NCI-H2081 treated with DMSO at 0.1 percent for 48 hours (cell line): Measurements from ENCODE around the gene SLC6A9.

ENCODE experiments used
- DNase-seq: peaks from one replicate; lab custom pipeline; 2025; lab: John Stamatoyannopoulos, UW

The SLC6A9 gene

DNA sequence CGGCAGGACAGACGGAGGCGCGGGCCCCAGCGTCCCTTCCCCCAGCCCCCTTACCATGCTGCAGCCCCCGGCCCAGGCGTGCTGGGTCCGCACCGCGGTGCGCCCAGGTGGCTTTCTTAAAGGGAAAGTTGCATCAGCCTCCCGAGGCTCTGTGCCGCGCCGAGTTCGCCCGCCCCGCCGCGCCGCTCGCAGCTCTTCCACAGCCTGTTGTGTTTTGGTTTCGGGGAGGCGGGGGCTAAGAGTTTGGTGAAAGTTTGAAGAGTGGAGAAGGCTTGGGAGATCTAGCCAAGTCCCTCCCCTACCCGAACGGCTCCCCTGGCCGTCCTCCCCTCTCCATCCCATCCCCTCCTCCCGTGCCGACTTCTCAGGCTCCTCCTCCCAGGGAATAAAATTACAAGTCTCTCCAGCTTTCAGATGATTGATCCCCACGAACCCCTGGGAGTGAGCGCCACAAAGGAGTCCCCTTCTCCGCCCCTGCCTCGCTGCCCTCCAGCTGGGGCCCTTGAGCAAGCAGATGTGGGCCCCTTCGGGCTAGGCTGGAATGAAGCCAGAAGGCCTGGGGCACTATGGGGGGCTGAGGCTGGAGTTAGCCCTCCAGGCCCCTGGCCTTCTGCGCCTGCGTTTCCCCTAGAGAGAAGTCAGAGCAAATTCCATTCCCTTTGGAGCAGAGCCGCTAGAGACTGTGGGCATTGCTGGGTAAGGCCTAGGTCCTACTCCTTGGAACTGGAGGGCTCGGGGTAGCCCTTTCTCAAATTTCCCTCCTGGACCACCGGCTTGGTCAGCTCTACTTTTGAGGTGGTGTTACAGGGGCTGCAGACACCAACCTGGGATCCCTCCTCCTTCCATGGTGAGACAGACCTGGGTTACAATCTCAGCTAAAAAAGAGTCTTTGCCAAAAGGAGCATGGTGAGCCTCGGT, at the start of gene SLC6A9:
SLC6A9 (minus strand) TSS at position 211 of the 918 bp plus-strand sequence. CDS start 7,185 bp downstream, outside the sequence.
- no peak for DNase-seq

DNA sequence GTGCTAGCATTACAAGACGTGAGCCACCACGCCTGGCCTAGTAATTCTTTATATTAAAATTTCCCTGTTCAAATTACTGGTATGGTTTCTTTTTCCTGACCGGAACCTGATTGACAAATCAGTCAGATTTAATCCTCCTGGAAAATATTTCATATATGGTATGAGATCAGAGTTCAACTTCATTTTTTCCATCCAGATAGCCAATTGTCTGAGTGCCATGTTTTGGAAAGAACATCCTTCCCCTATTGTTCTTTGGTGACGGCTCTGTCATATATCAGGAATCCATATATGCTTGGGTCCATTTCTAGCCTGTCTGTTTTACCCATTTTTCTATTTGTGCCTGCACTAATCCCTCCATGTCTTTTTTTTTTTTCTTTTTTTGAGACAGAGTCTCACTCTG, 48.3 kb upstream of the SLC6A9 start:
- DNase-seq: no peak

DNA sequence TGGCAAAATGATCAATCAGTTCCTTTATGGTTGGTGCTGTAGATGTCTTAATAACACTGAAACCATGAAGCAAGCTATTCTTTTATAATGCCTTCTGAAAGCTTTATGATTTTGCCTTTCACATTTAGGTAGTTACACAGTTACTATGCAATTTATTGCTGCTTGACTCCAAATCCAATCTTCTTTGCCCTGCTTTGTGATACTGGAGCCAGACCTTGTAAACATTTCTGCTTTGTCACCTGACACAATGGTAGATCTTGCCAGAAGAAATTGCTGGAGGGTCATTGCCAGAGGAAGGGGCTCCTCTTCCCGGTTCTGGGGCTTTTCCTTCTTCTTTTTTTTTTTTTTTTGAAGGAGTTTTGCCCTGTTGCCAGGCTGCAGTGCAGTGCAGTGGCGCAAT, 46.8 kb upstream of the SLC6A9 start:
- no peak for DNase-seq

DNA sequence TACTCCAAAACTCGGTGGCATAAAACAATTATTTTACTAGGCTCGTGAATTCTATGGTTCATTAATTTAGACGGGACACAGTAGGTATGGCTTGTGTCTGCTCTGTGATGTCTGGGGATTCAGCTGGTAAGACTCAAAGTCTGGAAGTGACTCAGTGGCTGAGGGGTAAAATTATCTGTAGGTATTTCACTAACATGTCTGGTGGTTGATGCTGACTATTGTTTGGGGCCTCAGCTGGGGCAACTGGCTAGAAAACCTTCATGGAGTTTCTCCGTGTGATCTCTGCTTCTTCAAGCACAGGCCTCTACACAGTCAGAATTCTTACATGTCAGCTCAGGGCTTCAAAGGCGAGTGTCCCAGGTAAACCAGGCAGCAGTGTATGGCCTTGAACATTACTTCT, 46.2 kb upstream of the SLC6A9 start:
- no peak for DNase-seq

DNA sequence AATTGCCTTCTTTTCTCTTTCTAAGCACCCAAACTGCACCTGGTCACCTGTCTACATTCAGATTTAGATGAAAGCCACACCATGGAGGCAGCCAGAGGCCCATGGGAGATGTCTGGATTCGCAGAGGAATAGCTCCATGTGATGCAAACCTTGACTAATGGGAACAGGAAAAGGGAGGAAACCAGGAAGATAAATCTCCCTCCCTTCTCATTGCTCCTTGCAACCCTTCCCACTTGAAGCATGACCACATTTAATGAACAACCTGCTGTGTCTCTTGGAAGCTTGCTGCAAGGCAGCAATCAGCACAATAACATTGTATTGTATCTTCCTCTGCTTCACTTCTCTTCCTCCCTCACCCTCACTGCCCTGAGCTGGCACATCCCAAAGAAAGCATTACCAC, 44.8 kb upstream of the SLC6A9 start:
- DNase-seq: no peak

DNA sequence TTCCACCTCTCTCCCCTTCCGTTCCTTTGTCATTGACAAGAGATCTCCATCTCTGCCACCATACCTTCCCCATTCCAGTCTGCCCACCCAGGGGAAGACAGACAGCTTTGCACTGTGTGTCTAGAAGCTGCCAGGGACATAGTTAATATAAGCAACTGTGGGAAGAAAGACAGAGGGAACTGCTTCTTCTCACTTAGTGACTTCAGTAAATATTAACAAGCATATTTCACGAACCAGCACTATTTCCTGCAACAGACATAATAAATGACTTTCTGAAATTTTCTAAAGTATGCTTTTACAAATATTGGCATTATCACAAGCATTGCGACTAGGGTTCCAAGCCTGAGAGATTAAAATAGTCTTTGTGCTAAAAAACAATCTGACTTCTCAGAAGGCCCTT, 43.2 kb upstream of the SLC6A9 start:
- no peak for DNase-seq

DNA sequence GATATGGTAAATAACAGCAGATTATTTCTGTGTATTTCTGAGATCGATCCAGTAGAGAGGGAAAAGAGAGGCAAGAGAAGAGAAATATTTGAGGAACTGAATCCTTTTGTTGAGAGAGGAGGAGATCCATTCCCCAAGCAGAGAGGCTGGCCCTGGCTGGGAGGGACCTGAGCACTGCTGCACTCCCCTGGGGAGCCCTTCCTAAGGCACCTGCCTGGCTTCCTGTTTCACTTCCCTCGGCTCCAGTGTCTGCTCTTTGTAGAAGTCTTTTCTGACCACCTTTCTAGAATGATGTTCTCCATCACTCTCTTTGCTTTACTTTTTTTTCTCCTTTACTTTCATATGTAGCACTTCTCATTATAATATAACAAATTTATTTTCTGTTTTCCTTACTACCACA, 42.3 kb upstream of the SLC6A9 start:
- DNase-seq: no peak

DNA sequence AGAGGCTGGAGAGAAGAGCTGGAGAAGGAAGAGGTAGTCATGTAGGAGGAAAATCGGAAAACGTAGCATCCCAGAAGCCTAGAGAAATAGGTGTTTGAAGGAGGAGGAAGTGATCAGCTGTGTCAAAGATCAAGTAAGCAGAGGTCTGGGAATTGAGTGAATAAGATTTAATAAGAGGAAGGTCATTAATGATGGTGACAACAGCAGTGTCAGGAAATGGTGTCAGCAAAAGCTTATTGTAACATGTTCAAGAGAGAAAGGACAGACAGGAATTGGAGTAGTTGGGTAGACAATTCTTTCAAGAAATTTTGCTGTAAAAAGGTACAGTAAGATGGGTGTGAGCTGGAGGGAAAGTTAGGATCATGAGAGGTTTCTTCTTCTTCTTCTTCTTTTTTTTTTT, 41.6 kb upstream of the SLC6A9 start:
- no peak for DNase-seq

DNA sequence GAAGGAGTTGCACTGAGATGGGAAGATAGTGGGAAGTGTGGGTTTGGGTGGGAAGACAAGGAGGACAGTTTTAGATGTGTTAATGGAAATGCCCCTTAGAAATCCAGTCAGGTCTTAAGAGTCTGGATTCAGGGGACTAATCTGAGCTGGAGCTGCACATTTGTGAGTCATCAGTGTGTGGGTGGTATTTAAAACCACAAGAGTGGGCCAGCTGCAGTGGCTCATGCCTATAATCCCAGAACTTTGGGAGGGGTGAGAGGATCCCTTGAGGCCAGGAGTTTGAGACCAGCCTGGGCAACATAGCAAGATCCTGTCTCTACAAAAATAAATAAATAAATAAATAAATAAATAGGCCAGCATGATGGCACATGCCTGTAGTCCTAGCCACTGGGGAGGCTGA, 40.9 kb upstream of the SLC6A9 start:
- no peak for DNase-seq

DNA sequence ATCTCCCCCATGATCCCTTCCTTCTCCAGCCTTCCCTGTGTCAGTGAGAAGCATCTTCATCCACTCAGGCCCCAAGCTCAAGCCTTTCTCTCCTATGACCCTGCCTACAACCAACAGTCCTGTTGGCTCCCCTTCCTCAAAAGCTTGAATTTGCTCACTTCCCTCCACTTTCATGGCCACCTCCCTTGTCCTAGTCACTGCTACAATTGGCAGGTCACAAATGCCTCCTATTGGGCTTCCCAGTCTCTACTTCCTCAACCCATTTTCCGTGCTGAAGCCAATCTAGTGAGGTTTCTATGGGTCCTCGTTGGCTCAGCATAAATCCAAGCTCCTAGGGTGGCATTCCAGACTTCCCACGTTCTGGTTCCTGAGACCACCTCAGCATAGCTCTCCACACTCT, 40.2 kb upstream of the SLC6A9 start:
- DNase-seq: no peak

DNA sequence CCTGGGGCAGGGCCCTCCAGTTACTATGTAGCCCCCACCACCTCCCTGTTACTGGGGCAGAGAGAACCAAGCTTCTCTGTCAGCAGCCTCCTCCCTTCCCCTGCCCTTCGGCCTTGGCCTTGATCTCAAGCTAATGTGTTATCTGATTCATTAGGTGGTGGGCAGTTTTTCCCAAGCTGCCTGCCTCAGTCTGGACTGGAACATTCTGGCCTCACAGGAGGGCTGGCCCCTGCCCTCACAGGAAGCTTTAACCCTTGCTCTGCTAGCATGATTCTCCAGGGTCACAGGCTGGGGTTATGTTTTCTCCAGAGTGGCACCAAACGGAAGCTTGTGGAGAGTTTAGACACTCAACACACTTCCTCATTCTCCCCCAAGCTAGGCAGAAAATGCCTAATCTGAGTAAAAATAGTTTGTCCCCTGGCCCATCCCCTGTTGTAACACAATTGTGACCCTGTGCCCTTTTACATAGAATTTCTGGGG, 37.2 kb upstream of the SLC6A9 start:
- no peak for DNase-seq

DNA sequence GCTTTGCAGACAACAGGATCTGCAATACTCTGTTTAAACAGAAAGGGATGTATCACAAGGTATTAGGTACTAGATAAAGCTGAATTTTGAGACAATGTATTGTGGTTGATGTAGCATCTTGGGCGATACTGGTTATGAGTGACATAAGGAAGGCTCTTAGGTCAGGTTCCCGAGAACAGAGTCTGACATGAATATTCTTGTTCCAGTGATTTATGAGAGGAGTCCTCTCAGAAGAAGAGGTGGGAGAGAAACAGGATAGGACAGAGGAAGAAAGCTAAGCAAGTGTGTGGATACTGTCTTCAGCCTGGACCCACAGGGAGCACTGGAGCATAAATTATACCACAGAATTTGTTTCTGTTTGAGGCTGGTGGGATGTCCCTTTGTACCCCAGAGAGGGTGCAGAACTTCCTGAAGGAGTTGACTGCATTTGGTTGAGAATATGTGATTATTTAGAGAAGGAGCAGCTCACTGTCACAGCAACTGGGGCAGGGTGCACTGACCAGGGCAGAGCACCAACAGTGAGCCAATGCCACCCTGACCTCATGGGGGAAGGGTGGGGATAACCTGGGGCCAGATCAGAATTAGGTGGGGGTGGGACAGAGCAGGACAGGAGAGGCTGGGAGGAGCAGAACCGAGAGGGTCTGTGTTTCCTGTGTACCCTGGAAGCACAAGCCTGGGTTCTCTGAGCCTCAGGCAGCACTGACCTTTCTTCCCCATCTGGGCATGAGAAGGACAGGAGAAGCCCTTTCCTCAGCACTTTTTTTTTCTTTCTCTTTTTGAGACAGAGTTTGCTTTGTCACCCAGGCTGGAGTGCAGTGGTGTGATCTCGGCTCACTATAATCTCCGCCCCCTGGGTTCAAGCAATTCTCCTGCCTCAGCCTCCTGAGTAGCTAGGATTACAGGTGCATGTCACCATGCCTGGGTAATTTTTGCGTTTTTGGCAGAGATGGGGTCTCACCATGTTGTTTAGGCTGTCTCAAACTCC, 36.3 kb upstream of the SLC6A9 start:
- DNase-seq: no peak

DNA sequence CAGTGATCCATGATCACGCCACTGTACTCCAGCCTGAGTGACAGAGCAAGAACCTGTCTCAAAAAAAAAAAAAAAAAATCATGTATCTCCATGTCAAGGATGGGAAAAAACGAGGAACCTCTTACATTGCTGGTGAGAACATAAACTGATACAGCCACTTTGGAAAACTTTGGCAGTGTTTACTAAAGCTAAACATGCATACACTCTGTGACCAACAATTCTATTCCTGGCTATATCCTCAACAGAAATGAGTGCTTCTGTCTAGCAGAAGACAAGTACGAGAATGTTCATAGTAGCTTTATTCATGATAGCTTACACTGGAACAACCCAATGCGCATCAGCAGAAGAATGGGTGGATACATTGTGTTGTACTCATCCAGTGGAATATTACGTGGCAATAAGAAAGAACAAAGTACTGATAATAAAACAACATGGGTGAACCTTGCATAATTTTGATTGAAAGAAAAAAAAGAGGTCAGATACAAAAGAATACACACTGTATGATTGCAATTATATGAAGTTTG, 31.5 kb upstream of the SLC6A9 start:
- no peak for DNase-seq

DNA sequence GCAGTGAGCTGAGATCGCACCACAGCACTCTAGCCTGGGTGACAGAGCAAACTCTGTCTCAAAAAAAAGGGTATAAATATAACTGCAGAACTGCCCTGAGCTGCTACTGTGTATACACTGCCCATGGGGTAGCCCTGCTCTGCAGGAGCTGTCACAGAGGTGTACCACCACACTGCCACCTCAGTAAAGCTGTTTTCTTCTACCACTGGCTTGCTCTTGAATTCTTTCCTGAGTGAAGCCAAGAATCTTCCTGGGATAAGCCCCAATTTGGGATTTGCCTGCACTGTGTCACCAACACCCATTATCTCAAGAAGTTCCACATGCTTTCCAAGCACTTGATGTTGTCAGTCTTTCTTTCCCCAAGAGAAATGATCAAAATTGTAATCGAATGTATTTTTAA, 30.6 kb upstream of the SLC6A9 start:
- no peak for DNase-seq

DNA sequence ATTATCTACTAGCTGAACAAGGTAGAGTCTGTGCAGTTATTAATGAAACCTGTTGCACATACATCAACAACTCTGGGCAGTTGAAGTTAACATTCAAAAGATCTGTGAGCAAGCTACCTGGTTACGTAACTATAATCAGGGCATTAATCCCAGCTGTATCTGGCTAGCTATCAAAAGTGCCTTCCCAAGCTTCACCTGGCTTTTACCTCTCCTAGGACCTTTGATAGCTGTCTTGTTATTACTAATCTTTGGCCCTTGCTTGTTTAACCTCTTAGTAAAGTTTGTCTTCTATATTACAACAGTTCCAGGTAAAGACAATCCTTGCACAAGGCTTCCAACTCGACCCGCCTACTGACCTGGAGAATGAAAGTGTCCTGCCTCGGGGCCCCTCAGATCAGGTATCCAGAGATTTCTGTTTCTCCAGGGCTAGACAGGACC, 29.6 kb upstream of the SLC6A9 start:
- DNase-seq: no peak

DNA sequence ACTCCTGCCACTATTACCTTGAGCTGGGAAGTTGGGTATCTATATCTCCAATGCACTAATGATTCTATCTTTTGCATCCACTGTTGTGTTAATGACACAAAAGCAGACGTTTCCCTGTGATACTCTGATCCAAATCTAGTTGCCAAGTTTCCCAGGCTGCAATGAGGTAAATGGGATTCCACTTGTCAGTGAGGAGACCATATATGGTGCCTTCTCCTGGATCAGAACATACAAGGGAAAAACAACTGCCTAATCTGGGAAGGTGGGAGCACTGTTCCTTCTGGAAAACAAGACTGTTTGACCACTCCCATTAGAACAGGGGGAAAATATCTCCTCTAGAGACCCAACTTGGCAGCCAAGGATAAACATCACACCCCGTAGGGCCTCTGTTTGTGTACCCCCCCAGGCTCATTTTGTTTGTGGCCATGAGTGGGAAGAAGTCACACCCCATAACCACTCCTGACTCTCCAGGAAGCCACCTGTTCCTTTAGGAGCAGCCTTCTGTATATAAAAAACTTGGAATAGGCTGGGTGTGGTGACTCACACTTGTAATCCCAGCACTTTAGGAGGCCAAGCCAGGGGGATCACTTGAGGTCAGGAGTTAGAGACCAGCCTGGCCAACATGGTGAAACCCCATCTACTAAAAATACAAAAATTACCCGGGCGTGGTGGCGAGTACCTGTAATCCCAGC, 28.5 kb upstream of the SLC6A9 start:
- DNase-seq: no peak

DNA sequence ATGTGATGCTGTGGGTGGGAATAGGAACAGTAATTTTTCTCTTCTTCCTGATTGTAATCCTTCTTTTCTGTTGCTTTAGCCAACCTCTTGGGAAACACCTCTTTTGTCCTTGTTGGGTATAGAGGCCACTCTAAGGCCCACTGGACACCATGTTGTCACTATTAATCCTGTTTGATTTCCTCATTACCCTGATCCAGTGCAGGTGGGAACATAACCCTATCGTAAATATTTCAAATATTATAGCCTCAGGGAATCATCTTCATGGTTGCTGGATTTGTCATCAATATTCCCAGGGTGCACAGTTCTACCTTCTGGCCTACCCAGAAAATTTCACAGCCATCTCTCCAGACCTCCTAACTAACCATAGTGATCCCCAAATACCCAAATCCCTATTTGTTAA, 27.9 kb upstream of the SLC6A9 start:
- DNase-seq: no peak

DNA sequence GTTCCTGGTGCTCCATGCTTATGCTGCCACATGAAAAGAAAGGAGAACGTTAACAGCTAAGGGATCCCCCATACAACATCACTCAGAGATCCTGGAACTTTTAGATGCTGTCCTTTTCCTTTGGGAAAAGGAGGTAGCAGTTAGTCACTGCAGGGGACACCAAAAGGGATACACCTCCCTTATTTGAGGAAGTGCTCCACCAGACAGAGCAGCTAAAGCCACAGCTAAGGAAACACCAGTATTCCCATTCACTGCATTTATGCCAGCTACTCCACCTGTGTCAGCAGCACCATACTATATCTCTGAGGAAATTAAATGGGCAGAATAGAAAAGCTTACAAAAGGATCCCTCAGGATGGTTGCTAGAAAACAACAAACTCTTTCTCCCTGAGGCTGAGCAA, 26.0 kb upstream of the SLC6A9 start:
- DNase-seq: no peak

DNA sequence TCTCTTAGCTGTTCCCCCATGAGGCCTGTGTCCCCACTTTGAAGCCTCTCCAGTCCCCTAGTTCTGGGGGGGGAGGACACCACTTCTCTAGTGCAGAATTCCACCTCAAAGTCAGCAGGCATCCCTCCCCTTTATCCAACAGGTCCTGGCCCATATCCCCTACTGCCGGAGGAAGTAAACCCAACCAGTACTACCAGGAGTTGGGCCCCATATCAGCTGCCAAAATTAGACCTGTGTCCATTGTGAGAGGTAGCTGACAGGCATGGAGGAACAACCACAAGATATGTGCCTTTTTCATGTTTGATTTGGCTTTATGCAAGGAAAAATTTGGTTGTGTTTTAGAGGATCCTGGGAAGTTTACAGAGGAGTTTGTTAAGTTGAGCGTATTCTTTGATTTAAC, 22.1 kb upstream of the SLC6A9 start:
- no peak for DNase-seq

DNA sequence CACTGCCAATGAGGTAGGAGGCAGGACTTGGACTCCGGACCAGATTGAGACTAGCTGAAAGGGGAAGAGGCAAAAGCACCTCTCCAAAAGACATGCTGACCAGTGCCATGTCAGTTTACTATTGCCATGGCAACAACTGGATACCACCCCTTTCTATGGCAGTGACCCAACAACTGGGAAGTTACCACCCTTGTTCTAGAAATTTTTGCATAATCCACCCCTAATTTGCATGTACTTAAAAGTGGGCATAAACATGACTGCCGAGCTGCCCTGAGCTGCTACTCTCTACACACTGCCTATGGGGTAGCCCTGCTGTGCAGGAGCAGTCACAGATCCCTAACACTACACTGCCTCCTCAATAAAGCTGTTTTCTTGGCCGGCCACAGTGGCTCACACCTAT, 19.0 kb upstream of the SLC6A9 start:
- no peak for DNase-seq

DNA sequence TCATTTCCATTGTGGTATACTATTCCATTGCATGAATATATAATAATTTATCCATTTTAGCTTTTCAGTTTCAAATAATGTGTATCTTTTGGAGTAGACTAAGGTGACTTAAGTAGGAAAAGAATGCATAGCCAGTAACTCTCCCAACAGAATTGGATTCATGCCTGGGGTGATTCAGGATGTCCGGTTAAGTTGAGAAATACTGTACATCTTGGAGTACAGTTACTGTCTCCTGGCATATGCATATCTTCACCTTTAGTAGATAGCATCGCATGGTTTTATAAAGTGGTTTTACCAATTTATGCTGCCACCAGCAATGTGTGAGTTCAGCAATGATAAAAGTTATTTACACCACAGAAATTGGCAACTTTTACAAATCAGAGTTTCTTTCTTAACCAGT, 18.6 kb upstream of the SLC6A9 start:
- no peak for DNase-seq
